ENCODE data around the gene PTTG2. TPM values are rescaled to one million over a fixed set of nuclear protein-coding genes. Genes with fewer than 3 reads are reported as not detected.

Gene PTTG2
- total RNA-seq, 4 donors from 2014 or later: 0.62 to 3.5 (median 2.5) TPM; not detected in 1

GRCh38 chr4:37934609-37935008 is 25.6 kb upstream of the PTTG2 start:
- Histone ChIP-seq H3K36me3 (no peaks in the 10 kb centered on the region), H3K27ac (no peak overlapping the region), H3K27me3 (no peaks in the 10 kb centered on the region), H3K4me1 (peaks cover 0 to 28% (median 0%) of the 10 kb centered on the region in 3 donors), H3K4me3 (no peak overlapping the region), H3K9me3 (no peaks in the 10 kb centered on the region)
- no peak for ATAC-seq
- WGBS, 2 donors (ENCODE audit: low coverage in 1 of 2): 86 to 89% methylated on average over 1 to 2 of the region's 3 CpGs
- no peak for TF ChIP-seq EP300 (IDR thresholded peaks at IDR 0.05)
- no peak for TF ChIP-seq CTCF (IDR thresholded peaks at IDR 0.05)
- TF ChIP-seq POLR2AphosphoS5 (IDR thresholded peaks at IDR 0.05): no peak
- TF ChIP-seq POLR2A (IDR thresholded peaks at IDR 0.05): no peak

GRCh38 chr4:37935026-37935425 is 25.2 kb upstream of the PTTG2 start:
- ATAC-seq: no peak
- 72 to 91% methylated on average over 4 of the region's 4 CpGs for WGBS, 2 donors (ENCODE audit: low coverage in 1 of 2)
- Histone ChIP-seq H3K4me3 (no peak overlapping the region), H3K4me1 (peaks cover 0 to 26% (median 0%) of the 10 kb centered on the region in 3 donors), H3K9me3 (no peaks in the 10 kb centered on the region), H3K27me3 (no peaks in the 10 kb centered on the region), H3K36me3 (no peaks in the 10 kb centered on the region), H3K27ac (no peak overlapping the region)
- TF ChIP-seq POLR2A (IDR thresholded peaks at IDR 0.05) (no peak), POLR2AphosphoS5 (IDR thresholded peaks at IDR 0.05) (no peak), CTCF (IDR thresholded peaks at IDR 0.05) (no peak), EP300 (IDR thresholded peaks at IDR 0.05) (no peak)

GRCh38 chr4:37936889-37937498 is 23.2 kb upstream of the PTTG2 start:
- TF ChIP-seq POLR2A (IDR thresholded peaks at IDR 0.05): no peak
- TF ChIP-seq EP300 (IDR thresholded peaks at IDR 0.05): no peak
- TF ChIP-seq CTCF (IDR thresholded peaks at IDR 0.05): no peak
- no peak for TF ChIP-seq POLR2AphosphoS5 (IDR thresholded peaks at IDR 0.05)
- H3K27ac ChIP-seq: no peak overlapping the region
- ATAC-seq: no peak

GRCh38 chr4:37938208-37938607 is 22.0 kb upstream of the PTTG2 start:
- no peak for TF ChIP-seq POLR2AphosphoS5 (IDR thresholded peaks at IDR 0.05)
- no peak for TF ChIP-seq POLR2A (IDR thresholded peaks at IDR 0.05)
- no peak for TF ChIP-seq CTCF (IDR thresholded peaks at IDR 0.05)
- no peak for TF ChIP-seq EP300 (IDR thresholded peaks at IDR 0.05)
- Histone ChIP-seq H3K36me3 (no peaks in the 10 kb centered on the region), H3K9me3 (no peaks in the 10 kb centered on the region), H3K4me1 (peaks cover 0 to 11% (median 0%) of the 10 kb centered on the region in 3 donors), H3K27ac (no peak overlapping the region), H3K27me3 (no peaks in the 10 kb centered on the region), H3K4me3 (no peak overlapping the region)
- 91 to 93% methylated on average over 3 of the region's 3 CpGs for WGBS, 2 donors (ENCODE audit: low coverage in 1 of 2)
- ATAC-seq: no peak

More at GRCh38 chr4:37936889-37937498, 23.2 kb upstream of the PTTG2 start:
- Histone ChIP-seq H3K4me1 (peaks cover 0 to 19% (median 0%) of the 10 kb centered on the region in 3 donors), H3K9me3 (no peaks in the 10 kb centered on the region), H3K27me3 (no peaks in the 10 kb centered on the region), H3K36me3 (no peaks in the 10 kb centered on the region), H3K4me3 (no peak overlapping the region)
- 49 to 67% methylated on average over 6 to 7 of the region's 7 CpGs for WGBS, 2 donors (ENCODE audit: low coverage in 1 of 2)

- WGBS, 2 donors (ENCODE audit: low coverage in 1 of 2): 81 to 85% methylated on average over 9 to 10 of the region's 10 CpGs
These were observed 13.6 kb upstream of the PTTG2 start for GRCh38 chr4:37946503-37947179.

More at GRCh38 chr4:37946503-37947179, 13.6 kb upstream of the PTTG2 start:
- ATAC-seq: no peak
- TF ChIP-seq POLR2AphosphoS5 (IDR thresholded peaks at IDR 0.05) (no peak), POLR2A (IDR thresholded peaks at IDR 0.05) (no peak), EP300 (IDR thresholded peaks at IDR 0.05) (no peak), CTCF (IDR thresholded peaks at IDR 0.05) (no peak)
- Histone ChIP-seq H3K4me1 (peaks cover 0 to 11% (median 0%) of the 10 kb centered on the region in 3 donors), H3K4me3 (no peak overlapping the region), H3K27me3 (no peaks in the 10 kb centered on the region), H3K27ac (no peak overlapping the region), H3K9me3 (no peaks in the 10 kb centered on the region), H3K36me3 (no peaks in the 10 kb centered on the region)

All from gastroesophageal sphincter (tissue), 4 donors.